Stimulated activated CD4-positive, alpha-beta T cell treated with anti-CD3 and anti-CD28 coated beads, Interleukin-4, amount 100 ng/mL, for 1 hour (primary cell): ENCODE results near the gene PLET1.

Experiments used
- DNase-seq: peaks from one replicate; pipeline ENCODE4 v3.0.0-alpha.2; 2020

The PLET1 gene

GRCh38 chr11:112280268-112281126, 19.8 kb upstream of the PLET1 start:
- DNase-seq, result peak; percentile 44

- DNase-seq, result peak; percentile 81
Observed at GRCh38 chr11:112279901-112280267, 19.2 kb upstream of the PLET1 start.

DNA sequence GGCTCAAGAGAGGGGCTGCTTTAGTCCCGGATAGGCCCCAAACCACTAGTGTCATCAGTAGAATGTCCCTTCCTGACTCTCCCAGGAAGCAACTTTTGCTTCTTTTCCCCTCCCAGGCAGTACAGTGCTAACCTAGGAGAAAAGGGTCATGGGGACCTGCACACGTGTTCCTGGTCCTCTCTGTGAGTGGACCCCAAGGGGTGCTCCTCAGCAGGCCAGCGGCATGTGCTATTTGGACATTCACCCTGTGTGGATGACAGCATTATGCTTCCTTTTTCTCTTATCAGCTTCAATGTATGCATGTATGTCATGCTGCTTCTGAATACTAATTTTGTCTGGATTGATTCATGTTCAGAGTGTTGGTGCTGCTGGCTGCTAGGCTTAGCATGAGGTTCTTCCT, 18.1 kb upstream of the PLET1 start:
- no peak for DNase-seq

DNA sequence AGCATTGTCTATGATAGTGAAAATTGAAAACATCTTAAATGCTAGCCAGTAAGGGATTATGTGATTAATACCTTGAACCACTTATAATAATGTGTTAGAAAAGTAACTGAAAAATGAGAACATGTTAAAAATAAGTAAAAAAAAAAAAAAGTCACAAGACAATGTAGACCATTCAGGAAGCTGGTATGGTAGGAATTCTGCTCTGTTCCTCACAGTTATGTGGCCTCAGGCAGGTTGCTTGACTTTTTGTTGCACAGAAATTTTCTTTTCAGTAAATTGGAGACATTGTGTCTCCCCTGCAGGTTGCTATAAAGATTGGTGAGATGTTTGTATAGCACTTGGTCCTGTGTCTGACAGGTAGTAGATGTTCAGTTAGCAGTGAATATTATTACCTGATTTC, 17.3 kb upstream of the PLET1 start:
- no peak for DNase-seq

DNA sequence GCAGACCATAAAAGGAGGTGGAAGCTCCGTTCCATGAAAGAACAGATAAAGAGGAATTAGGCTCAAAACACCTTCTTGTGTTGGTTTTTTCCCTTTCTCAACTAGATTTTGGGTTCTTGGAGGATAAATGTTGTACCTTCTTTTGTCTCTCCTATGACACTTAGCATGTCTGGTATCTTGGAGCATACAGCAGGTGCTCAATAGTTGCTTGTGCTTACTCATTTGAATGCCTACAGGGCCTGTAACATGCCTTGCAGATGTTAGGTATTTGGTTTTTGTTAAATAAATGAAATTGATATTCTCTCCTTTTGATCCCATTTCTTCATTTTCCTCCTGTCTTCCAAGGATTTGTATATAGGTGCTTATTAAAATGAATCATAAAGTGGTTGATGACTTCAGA, 16.4 kb upstream of the PLET1 start:
- DNase-seq, result no peak

- DNase-seq, result no peak
Observed at GRCh38 chr11:112274007-112274783, 13.5 kb upstream of the PLET1 start.

- DNase-seq, result no peak
Observed at GRCh38 chr11:112273066-112273465, 12.4 kb upstream of the PLET1 start.

GRCh38 chr11:112271242-112271641, 10.6 kb upstream of the PLET1 start:
- DNase-seq, result no peak

- DNase-seq, result no peak
Observed at GRCh38 chr11:112270551-112271180, 10.0 kb upstream of the PLET1 start.

- DNase-seq, result no peak
Observed at GRCh38 chr11:112269139-112269538, 8.5 kb upstream of the PLET1 start.

- no peak for DNase-seq
Observed at GRCh38 chr11:112268406-112268805, 7.7 kb upstream of the PLET1 start.

DNA sequence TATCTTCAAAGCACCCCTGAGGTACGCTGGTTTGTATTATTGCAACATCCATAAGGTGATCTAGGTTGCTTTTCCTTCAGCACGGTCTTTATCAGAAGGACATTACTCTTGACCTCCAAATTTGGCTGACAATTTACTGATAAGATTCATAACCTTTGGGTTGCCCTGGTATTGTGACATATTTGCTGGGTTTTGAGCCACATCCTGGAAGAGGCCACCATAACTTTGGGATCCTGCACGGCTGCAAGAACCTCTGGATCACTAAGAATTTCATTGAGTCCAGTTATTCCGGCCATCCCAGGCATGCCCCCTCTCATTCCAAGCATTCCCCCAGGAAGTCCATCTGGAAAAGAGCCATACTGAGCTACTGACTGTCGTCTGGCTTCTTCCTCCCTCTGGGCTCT, 6.5 kb upstream of the PLET1 start:
- no peak for DNase-seq

DNA sequence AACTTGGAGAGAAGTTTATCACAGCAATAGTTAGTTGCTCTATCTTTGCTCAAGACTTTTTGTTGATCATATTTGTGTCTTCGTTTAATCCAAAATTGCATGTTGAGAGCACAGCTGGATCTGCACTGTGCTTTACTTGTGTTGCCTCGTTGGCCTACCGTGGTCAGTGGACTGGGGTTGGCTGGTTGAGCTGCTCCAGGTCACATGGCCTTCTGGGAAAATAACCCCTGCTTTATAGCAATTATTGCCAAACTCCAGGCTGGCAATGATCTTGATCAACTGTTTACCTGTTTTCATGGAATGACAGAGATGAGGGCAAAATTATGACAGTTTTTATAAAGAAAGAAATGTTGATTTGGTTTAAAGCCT, 5.7 kb upstream of the PLET1 start:
- no peak for DNase-seq

GRCh38 chr11:112265659-112266409, 5.2 kb upstream of the PLET1 start:
- no peak for DNase-seq

DNA sequence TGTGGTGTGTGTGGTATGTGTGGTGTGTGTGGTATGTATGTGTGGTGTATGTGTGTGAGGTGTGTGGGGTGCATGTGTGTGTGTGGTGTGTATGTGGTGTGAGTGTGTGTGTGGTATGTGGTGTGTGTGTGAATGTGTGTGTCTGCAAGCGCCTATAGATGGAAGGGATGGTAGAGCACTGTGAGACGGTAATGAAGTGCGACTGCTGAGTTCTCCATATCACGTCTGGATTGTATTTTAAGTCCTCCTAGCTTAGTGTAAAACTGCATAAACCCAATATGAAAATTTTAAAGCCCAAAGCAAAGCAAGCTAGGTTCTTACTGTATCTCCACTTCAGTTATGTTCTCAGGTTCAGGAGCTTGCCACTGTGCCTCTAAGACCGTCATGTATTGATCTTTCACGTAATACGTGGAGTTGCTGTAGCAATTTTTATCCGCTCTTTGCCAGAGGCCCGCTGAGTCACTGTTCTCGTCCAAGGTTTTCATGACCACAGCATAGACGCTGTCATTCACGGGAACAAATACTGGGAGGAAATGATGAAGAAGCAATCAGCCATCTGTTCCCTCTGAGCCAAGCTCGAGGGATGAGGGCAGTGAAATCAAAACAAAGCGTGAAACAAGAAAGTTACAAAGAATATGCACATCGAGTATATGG, 5.5 kb downstream of the PLET1 start:
- no peak for DNase-seq

- no peak for DNase-seq
Observed at GRCh38 chr11:112253605-112254242, 6.9 kb downstream of the PLET1 start.

- DNase-seq, result no peak
Observed at GRCh38 chr11:112249871-112250610, 10.6 kb downstream of the PLET1 start.

DNA sequence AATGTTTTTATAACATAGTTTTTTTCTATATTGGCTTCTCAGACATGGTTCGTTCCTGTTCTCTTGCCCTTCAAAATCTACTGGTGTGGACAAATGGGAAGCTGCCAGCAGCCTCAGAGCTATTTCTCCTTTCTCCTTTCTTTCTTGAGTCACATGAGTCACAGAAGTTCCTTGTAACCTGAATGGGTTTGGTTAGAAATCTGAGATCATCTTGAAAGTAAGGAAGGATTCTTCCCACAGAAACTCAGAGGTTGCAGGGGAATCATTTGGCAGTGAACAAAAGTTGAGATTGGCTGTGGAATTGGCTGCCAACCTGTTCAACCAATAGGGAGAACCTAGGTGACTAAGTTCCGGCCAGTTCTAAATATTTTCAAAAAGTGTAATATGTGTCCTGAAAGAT, 12.5 kb downstream of the PLET1 start:
- DNase-seq, result no peak

GRCh38 chr11:112247201-112247600, 13.5 kb downstream of the PLET1 start:
- DNase-seq, result no peak

DNA sequence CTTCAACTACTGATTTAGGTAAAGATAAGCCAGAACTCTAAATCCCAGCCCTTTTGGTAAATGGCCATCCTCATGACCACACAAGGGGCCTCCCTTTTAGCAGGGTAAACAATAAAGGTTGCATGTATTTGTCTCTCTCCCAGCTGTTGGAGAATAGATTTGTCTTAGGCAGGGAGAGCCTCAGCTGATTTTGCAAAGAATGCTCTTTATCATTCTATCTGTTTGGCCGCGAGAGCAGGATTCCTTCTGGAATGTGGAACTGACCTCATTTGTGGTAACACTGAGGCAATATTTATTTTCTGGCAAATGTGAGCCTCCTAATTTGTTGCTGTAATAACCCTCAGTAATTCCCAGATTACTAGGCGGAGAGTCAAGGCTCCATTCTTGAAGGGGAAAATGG, 19.2 kb downstream of the PLET1 start:
- DNase-seq, result no peak

DNA sequence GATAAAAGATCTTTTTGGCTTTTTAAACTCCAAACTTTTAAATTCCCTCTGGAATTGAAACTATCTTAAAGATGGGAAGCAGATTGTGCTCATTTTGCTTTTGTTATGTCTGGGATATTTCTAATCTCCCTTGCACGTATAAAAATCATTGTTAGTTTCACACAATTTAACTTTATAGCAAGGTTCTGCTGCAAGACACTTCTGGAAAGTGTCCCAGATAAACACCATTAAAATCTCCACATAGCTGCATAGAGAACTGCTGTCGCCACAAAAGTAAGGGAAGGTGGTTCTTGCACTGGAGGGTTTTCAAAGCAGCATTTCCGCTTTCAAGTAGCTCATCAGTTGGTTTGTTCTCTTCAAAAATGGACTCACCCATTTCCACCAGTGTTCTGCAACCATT, 22.6 kb downstream of the PLET1 start:
- no peak for DNase-seq
